ENCODE results near the gene NME1. TPM values are rescaled to one million over a fixed set of nuclear protein-coding genes. Genes with fewer than 3 reads are reported as not detected.
A peak's percentile ranks its signal among the peaks of the same experiment; 100 is the strongest.

NME1 gene
- total RNA-seq, 2 experiments from 2014 or later: 296 to 301 TPM

- Mint-ChIP-seq H3K9me3 (no peaks in the 10 kb centered on the region), H3K27ac (no peak overlapping the region), H3K27me3 (no peaks in the 10 kb centered on the region), H3K4me1 (ENCODE audit: low read depth) (no peaks in the 10 kb centered on the region), H3K36me3 (ENCODE audit: low read depth) (peaks cover 15% of the 10 kb centered on the region), H3K4me3 (no peak overlapping the region)
- TF ChIP-seq CTCF (IDR thresholded peaks at IDR 0.05): no peak
- ChIA-PET POLR2A (interaction anchor here (1.5 to 1.8 kb wide), 2 partner anchors 7 to 27 kb away, joined by 3 to 6 read pairs; partner anchors contain the start of gene NME1), CTCF (interaction anchor here (1.1 to 1.4 kb wide), 3 partner anchors 10 to 336 kb away, joined by 3 to 4 read pairs (median 4); no protein-coding TSS in a partner anchor)
- ATAC-seq: no peak
- DNase-seq: no peak
- intact Hi-C loops (cut with micrococcal nuclease): no loop called here
Observed at GRCh38 chr17:51180486-51180885, 27.1 kb downstream of the NME1 start.

- no peaks in the 10 kb centered on the region for H3K9me3 Mint-ChIP-seq
- ChIA-PET POLR2A (interaction anchor here (1.5 kb wide), 1 partner anchor 12 kb away, joined by 3 read pairs; no protein-coding TSS in a partner anchor), CTCF (no interaction called here)
- DNase-seq (no peak), ATAC-seq (no peak)
- no peak overlapping the region for H3K4me3 Mint-ChIP-seq
- peaks cover 18% of the 10 kb centered on the region for H3K36me3 Mint-ChIP-seq (ENCODE audit: low read depth)
- no peaks in the 10 kb centered on the region for H3K4me1 Mint-ChIP-seq (ENCODE audit: low read depth)
- TF ChIP-seq CTCF (IDR thresholded peaks at IDR 0.05): no peak
- H3K27me3 Mint-ChIP-seq: no peaks in the 10 kb centered on the region
- H3K27ac Mint-ChIP-seq: no peak overlapping the region
- intact Hi-C loops (cut with micrococcal nuclease): no loop called here
Observed at GRCh38 chr17:51184124-51184523, 30.8 kb downstream of the NME1 start.

GRCh38 chr17:51185763-51186332 is 32.5 kb downstream of the NME1 start:
- no peak for DNase-seq
- Mint-ChIP-seq H3K4me1 (ENCODE audit: low read depth) (no peaks in the 10 kb centered on the region), H3K27ac (peak overlapping the region; percentile 25), H3K27me3 (no peaks in the 10 kb centered on the region), H3K9me3 (no peaks in the 10 kb centered on the region), H3K4me3 (no peak overlapping the region), H3K36me3 (ENCODE audit: low read depth) (peaks cover 20% of the 10 kb centered on the region)
- POLR2A ChIA-PET: no interaction called here
- intact Hi-C loops (cut with micrococcal nuclease): no loop called here
- CTCF ChIA-PET: interaction anchor here (1.2 to 1.5 kb wide), 2 partner anchors 9 to 185 kb away, joined by 4 to 5 read pairs; no protein-coding TSS in a partner anchor
- no peak for TF ChIP-seq CTCF (IDR thresholded peaks at IDR 0.05)
- no peak for ATAC-seq

GRCh38 chr17:51188271-51188833 is 35.0 kb downstream of the NME1 start:
- Mint-ChIP-seq H3K4me1 (ENCODE audit: low read depth) (no peaks in the 10 kb centered on the region), H3K27ac (peak overlapping the region; percentile 36), H3K27me3 (no peaks in the 10 kb centered on the region), H3K36me3 (ENCODE audit: low read depth) (peaks cover 20% of the 10 kb centered on the region), H3K9me3 (no peaks in the 10 kb centered on the region), H3K4me3 (no peak overlapping the region)
- DNase-seq (no peak), ATAC-seq (no peak)
- TF ChIP-seq CTCF (IDR thresholded peaks at IDR 0.05): no peak
- intact Hi-C loops (cut with micrococcal nuclease): no loop called here
- ChIA-PET POLR2A (interaction anchor here (0.8 to 1.2 kb wide), 2 partner anchors 17 to 70 kb away, joined by 3 read pairs; no protein-coding TSS in a partner anchor), CTCF (no interaction called here)

GRCh38 chr17:51189162-51189561 is 35.8 kb downstream of the NME1 start:
- Mint-ChIP-seq H3K4me1 (ENCODE audit: low read depth) (no peaks in the 10 kb centered on the region), H3K27ac (no peak overlapping the region), H3K4me3 (no peak overlapping the region), H3K36me3 (ENCODE audit: low read depth) (peaks cover 18% of the 10 kb centered on the region), H3K27me3 (no peaks in the 10 kb centered on the region), H3K9me3 (no peaks in the 10 kb centered on the region)
- ChIA-PET CTCF (no interaction called here), POLR2A (no interaction called here)
- DNase-seq: no peak
- ATAC-seq: no peak
- intact Hi-C loops (cut with micrococcal nuclease): no loop called here
- TF ChIP-seq CTCF (IDR thresholded peaks at IDR 0.05): no peak
